ENCODE measurements around the gene CFD.

Gene CFD

DNA sequence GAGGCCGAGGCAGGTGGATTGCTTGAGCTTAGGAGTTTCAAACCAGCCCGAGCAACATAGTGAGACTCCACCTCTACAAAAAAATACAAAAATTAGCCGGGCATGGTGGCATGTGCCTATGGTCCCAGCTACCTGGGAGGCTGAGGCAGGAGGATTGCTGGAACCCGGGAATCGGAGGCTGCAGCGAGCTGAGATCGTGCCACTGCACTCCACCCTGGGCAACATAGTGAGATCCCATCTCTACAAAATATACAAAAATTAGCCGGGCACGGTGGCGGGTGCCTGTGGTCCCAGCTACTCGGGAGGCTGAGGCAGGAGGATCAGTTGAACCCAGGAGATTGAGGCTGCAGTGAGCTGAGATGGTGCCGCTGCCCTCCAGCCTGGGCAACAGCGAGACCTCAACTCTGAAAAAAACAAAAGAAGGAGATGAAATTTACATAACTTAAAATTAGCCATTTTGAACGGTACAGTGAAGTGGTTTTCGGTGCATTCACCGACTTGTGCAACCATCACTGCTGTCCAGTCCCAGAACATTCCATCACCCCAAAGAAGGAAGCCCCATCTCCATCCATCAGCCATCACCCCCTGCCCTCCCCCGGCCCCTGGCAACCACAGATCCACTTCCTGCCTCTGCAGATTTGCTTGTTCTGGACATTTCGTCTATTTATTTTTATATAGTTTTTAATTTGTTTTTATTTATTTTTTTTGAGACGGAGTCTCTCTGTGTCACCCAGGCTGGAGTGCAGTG lies 33.4 kb upstream of the CFD start:
- no peak for DNase-seq (ENCODE audit: low spot score)
- in situ Hi-C loops (cut with MboI; ENCODE audit: low pct_unique_long_range_greater_than_20kb, low sequenced_read_pairs, unreplicated experiment): no loop called here
- TF ChIP-seq, protein P1, sequence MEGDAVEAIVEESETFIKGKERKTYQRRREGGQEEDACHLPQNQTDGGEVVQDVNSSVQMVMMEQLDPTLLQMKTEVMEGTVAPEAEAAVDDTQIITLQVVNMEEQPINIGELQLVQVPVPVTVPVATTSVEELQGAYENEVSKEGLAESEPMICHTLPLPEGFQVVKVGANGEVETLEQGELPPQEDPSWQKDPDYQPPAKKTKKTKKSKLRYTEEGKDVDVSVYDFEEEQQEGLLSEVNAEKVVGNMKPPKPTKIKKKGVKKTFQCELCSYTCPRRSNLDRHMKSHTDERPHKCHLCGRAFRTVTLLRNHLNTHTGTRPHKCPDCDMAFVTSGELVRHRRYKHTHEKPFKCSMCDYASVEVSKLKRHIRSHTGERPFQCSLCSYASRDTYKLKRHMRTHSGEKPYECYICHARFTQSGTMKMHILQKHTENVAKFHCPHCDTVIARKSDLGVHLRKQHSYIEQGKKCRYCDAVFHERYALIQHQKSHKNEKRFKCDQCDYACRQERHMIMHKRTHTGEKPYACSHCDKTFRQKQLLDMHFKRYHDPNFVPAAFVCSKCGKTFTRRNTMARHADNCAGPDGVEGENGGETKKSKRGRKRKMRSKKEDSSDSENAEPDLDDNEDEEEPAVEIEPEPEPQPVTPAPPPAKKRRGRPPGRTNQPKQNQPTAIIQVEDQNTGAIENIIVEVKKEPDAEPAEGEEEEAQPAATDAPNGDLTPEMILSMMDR (IDR thresholded peaks at IDR 0.05; ENCODE audit: extremely low read depth, insufficient read depth, missing control alignments): no peak

DNA sequence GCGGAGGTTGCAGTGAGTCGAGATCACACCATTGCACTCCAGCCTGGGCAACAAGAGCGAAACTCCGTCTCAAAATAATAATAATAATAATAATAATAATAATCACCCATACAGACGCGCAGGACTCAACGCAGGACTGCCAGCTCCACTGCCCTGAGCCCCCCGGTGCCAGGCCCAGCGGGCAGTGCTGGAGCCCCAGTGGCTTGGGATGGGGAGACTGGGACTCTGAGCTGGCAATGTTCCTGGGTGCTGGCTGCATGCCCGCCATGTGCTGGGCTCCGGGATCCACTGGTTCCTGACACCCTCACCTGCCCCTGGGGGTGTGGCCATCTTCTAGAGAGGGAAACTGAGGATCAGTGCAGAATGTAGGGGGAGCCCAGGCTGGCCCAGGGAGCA lies 32.2 kb upstream of the CFD start:
- in situ Hi-C loops (cut with MboI; ENCODE audit: low pct_unique_long_range_greater_than_20kb, low sequenced_read_pairs, unreplicated experiment): no loop called here
- TF ChIP-seq, protein P1 (IDR thresholded peaks at IDR 0.05; ENCODE audit: extremely low read depth, insufficient read depth, missing control alignments): no peak
- DNase-seq (ENCODE audit: low spot score): no peak

DNA sequence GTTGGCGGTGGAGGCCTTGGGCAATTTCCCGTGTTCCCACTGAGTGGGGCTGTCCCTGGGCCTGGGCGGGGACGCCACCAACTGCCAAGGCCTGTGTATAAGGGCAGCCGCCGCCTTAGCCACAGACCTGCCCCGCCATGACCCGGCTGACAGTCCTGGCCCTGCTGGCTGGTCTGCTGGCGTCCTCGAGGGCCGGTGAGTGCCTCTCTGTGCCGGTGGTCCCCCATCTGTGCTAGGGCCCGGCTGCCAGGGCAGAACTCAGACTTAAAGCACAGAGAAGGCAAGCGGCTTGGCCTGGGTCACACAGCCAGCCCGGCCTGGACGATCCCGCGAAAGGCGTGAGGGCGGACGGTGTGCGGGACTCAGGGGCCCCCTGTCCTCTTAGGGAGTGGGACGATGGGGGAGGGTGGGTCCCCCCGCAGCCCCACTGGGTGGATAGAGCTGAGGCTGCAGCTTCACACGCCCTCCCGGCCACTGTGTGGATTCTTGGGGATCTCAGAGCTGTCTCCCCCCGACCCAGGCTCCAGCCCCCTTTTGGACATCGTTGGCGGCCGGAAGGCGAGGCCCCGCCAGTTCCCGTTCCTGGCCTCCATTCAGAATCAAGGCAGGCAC lies 31.6 kb upstream of the CFD start, which contains the start of gene AZU1:
AZU1 (plus strand) TSS at position 128 of the 612 bp plus-strand sequence; CDS start at position 138, 10 bp downstream.
- TF ChIP-seq, protein P1 (IDR thresholded peaks at IDR 0.05; ENCODE audit: extremely low read depth, insufficient read depth, missing control alignments): no peak
- in situ Hi-C loops (cut with MboI; ENCODE audit: low pct_unique_long_range_greater_than_20kb, low sequenced_read_pairs, unreplicated experiment): no loop called here
- no peak for DNase-seq (ENCODE audit: low spot score)

DNA sequence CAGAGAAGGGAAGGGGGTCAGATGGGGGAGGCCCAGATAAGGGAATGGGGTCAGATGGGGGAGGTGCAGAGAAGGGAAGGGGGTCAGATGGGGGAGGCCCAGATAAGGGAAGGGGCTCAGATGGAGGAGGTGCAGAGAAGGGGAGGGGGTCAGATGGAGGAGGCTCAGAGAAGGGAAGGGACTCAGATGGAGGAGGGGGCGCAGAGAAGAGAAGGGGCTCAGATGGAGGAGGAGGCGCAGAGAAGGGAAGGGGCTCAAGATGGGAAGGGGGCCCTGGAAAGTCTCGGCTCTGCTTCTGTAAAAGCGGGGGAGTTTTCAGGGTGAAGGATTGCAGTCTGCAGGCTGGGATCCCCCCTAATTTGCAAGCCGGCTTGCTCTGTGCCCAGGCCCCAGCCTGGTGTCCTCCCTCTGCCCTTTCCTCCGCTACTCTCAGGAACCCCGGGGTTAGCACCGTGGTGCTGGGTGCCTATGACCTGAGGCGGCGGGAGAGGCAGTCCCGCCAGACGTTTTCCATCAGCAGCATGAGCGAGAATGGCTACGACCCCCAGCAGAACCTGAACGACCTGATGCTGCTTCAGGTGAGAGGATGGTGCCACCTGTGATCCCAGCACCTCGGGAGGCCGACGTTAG lies 30.2 kb upstream of the CFD start:
- DNase-seq (ENCODE audit: low spot score): no peak
- TF ChIP-seq, protein P1 (IDR thresholded peaks at IDR 0.05; ENCODE audit: extremely low read depth, insufficient read depth, missing control alignments): no peak
- in situ Hi-C loops (cut with MboI; ENCODE audit: low pct_unique_long_range_greater_than_20kb, low sequenced_read_pairs, unreplicated experiment): no loop called here

DNA sequence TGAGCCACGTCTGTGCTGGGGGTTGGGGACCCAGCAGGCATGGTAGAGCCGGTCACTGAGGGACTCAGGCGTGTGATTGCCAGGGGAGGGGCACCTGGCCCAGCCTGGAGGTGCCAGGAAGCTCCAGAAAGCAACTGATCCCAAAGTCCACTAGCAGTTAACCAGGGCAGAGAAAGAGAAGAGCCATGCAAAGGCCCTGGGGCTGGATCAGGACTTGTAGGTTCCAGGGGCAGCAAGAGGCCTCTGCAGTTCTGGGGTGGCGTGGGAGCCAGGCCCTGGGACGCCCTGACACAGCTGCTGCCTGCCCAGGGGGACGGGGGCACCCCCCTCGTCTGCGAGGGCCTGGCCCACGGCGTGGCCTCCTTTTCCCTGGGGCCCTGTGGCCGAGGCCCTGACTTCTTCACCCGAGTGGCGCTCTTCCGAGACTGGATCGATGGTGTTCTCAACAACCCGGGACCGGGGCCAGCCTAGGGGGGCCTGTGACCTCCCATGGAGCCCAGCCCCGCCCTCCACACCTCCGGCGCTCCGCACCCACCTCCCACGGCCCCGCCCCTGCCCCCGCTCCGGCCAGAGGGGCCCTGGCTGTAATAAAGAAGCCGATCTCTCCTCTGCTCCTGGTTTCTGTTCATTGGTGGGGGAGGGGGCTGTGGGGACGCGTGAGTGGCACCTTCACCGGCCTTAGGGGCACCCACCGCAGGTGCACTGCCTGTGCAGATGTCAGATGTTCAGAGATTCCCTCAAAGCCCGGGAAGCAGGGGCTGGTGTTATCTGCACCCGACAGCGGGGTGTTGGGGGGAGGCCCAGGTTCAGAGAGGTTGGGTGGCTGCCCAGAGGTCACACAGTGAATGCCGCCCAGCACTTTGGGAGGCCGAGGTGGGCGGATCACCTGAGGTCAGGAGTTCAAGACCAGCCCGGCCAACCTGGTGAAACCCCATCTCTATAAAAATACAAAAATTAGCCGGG lies 27.8 kb upstream of the CFD start:
- TF ChIP-seq, protein P1 (IDR thresholded peaks at IDR 0.05; ENCODE audit: extremely low read depth, insufficient read depth, missing control alignments): no peak
- in situ Hi-C loops (cut with MboI; ENCODE audit: low pct_unique_long_range_greater_than_20kb, low sequenced_read_pairs, unreplicated experiment): no loop called here

DNA sequence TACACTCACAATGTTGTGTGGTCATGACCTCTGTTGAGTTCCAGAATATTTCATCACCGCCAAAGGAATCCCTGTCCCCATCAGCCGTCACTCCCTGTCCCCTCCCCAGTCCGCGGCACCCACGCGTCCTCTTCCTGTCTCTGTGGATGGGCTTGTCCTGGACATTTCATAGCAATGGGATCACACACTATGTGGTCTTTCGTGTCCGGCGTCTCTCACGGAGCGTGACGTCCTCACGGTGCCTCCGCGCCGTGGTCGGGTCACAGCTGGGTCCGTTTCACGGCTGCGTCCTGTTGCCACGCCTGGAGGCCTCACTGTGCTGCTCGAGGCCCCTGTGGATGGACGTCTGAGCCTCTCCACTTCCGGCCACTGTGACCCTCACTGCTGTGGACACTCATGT lies 25.2 kb upstream of the CFD start:
- in situ Hi-C loops (cut with MboI; ENCODE audit: low pct_unique_long_range_greater_than_20kb, low sequenced_read_pairs, unreplicated experiment): no loop called here
- TF ChIP-seq, protein P1 (IDR thresholded peaks at IDR 0.05; ENCODE audit: extremely low read depth, insufficient read depth, missing control alignments): no peak
- no peak for DNase-seq (ENCODE audit: low spot score)

More for the DNA sequence above, 27.8 kb upstream of the CFD start:
- DNase-seq (ENCODE audit: low spot score): no peak
